Uterus (tissue), 2 donors: Measurements from ENCODE around the gene MYO16.

Experiments used
- CTCF ChIP-seq, 4 experiments: fragments of 200-600 bp in 2 of 4; fragments of 450-650 bp in 2 of 4; sonication (generic) in 2 of 4; IDR thresholded peaks; one replicate each; pipeline ENCODE4 v1.5.1; 2016 to 2019; ENCODE audit warnings: antibody characterized with exemption in 4 of 4, mild to moderate bottlenecking in 2 of 4, moderate library complexity in 1 of 4
- POLR2A ChIP-seq, 2 donors: fragments of 450-650 bp; IDR thresholded peaks; one replicate each; pipeline ENCODE4 v1.6.1; 2016; ENCODE audit warnings: antibody characterized with exemption in 2 of 2, mild to moderate bottlenecking in 1 of 2, moderate library complexity in 1 of 2

- no peak for TF ChIP-seq CTCF (IDR thresholded peaks at IDR 0.05)
- no peak for TF ChIP-seq POLR2A (IDR thresholded peaks at IDR 0.05)
These were observed 426.4 kb downstream of the MYO16 start for GRCh38 chr13:109055850-109056249.
